Adrenal gland (tissue), 5 donors: ENCODE results near the gene TMEM253.

Experiments used
- CTCF ChIP-seq, 6 experiments: fragments of 450-650 bp in 4 of 6; fragments of 200-600 bp in 2 of 6; sonication (generic) in 1 of 6; IDR thresholded peaks; 1 replicate in 5 of 6; 2 replicates in 1 of 6; pipeline versions ENCODE4 v1.5.1 to v1.8.0; 2016 to 2021; ENCODE audit warnings: antibody characterized with exemption in 6 of 6, mild to moderate bottlenecking in 2 of 6, moderate library complexity in 1 of 6
- POLR2A ChIP-seq, 2 donors: fragments of 450-650 bp; IDR thresholded peaks; one replicate each; pipeline ENCODE4 v1.6.1; 2017; ENCODE audit warnings: antibody characterized with exemption in 2 of 2, mild to moderate bottlenecking in 2 of 2, moderate library complexity in 1 of 2
- donor health status: DM: no; HTN: no; CAD: no.

GRCh38 chr14:21105095-21105494, 4.2 kb downstream of the TMEM253 start:
- no peak for TF ChIP-seq CTCF (IDR thresholded peaks at IDR 0.05)
- no peak for TF ChIP-seq POLR2A (IDR thresholded peaks at IDR 0.05)
